SW 1271 (cell line): ENCODE results near the gene EZR.
"Not testable (repeated sequence)": the region's sequence is repeated elsewhere in the genome, so short reads cannot be mapped to it uniquely, and the experiment has no call there.

Source experiments
- DNase-seq, 2 experiments: peaks; one replicate each; lab custom pipeline; 2025; lab: John Stamatoyannopoulos, UW

Gene EZR

GRCh38 chr6:158797331-158798310, 21.5 kb downstream of the EZR start:
- no peak for DNase-seq

DNA sequence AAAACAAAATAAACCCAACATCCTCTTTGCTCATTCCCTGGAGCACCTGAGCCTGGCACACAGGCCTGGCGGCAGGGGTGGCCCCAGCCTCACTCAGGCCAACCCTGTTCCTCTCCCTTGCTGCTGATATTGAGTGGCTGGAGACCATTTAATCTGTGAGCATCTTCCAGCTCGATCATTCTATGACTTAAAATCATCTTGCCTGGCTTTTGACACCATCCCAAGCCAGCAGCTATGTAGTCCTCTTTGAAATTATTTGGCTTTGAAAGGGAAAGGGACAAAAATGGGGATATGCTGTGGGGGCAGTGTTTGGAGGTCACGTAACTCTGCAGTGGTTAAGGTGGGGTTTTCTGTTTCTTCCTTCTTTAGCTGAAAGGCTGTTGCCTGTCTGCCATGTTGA, 22.8 kb downstream of the EZR start:
- no peak for DNase-seq

GRCh38 chr6:158795516-158795915, 23.7 kb downstream of the EZR start:
- no peak for DNase-seq

GRCh38 chr6:158793432-158793831, 25.7 kb downstream of the EZR start:
- DNase-seq, result peak in 1 of 2 experiments; percentile 18

DNA sequence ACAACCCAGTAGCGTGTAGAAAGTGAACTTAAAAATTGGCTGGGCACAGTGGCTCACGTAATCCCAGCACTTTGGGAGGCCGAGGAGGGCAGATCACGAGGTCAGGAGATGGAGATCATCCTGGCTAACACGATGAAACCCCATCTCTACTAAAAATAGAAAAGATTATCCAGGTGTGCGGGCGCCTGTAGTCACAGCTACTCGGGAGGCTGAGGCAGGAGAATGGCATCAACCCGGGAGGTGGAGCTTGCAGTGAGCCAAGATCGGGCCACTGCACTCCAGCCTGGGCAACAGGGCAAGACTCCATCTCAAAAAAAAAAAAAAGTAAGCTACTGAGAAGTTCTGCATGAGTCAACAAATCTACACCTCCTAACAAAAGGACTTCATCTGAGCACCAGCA, 26.7 kb downstream of the EZR start:
- not testable (repeated sequence) for DNase-seq

DNA sequence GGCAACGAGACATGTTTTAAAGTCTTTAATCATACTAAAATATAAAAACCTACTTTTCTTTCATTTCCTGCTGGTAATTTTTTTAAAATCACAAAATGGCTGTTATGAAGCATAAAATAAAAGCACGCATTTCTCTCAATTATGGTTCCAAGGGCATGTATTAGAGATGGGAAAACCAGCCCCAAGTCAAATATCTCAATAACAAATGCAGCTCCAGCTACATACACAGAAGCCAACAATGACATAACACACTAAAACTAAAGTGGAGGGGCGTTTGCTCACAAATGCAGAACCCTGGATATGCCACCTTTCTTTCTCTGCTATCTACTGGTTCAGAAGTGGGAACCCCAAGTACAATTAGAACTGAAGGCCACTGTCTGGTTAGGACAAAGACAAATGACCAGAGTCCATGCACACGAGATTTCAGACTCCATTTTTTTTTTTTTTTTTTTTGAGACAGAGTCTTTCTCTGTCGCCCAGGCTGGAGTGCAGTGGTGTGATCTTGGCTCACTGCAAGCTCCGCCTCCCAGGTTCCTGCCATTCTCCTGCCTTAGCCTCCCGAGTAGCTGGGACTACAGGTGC, 27.8 kb downstream of the EZR start:
- DNase-seq, result no peak

GRCh38 chr6:158789115-158789917, 29.9 kb downstream of the EZR start:
- DNase-seq, result no peak

DNA sequence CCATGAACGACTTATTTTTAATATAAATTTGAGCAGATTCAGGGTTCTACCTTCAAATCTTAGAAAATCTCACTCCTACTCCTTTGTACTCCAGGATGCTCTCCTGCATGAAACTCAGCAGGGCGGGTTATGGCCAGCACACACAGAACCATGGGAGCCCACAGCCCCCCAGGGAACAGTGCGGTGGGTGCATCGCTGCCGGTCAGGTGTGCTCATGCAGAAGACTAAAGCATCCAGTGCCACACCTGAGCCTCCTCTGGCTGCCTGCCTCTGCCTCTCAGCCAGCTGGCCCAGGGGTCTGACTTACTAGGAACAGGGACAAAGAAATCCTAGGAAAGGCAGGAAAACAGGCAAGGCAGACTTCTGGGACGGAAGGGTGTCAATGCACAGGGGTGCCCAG, 31.8 kb downstream of the EZR start:
- no peak for DNase-seq

DNA sequence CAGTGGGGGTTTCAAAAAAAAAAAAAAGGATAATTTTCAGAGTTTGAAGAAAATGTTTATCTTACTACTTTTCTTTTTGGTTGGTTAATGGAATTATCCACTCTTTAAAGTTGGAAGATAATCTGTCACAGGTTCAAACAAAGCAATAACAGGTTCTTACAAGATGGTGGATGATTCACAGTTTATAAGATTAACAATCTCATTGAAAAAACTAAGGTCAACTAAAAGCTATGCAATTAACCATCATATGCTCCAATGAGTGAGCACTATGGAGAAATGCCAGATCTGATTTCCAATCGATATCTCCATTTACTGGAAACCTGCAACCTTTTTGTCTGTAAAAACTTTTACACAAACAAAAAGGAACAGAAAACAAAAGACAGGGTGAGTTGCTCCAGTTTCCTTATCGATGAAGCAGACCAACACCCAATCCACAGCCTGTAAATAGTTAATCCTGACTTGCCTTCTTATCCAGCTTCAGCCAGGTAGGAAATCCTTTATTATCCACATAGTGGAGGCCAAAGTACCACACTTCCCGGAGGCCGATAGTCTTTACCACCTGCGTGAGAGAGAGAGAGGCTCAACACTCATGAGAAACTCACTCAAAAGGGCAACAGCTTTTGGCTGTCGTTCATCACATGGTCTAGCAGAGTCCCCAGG, 32.4 kb downstream of the EZR start:
- DNase-seq, result no peak

DNA sequence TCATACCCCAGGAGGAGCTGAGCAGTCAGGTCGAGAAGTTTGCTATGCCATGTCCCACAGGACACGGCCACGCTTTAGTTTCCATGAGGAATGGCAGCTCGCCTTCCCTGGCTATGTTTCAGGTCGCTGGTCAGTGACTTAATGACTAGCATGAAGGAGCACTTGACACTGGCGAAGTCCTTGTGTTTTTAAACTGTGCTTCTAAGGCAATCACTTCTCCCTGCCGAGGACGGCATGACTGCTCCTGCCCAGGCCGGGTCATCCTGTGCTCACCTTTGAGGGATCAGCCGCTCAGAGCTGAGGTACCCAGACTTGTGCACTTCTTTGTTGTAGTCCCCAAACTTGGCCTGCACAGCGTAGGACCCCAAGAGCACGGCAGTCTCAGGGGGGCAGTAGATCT, 34.1 kb downstream of the EZR start:
- no peak for DNase-seq

- peak; percentile 21 to 66 for DNase-seq
Observed at GRCh38 chr6:158784505-158784904, 34.7 kb downstream of the EZR start.

GRCh38 chr6:158783851-158784250, 35.3 kb downstream of the EZR start:
- no peak for DNase-seq

DNA sequence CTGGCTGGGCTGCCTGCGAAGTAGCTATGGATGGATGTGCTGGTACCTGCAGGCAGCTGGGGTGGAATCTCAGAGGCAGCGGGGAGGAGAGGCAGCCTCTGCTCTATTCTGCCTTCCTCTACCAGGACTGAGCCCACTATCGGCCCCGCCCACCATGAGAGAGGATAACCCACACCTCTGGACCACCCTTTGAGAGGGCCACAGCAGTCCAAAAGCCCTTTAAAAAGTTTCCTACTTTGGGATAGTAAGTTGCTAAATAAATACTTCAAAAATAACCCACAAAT, 36.1 kb downstream of the EZR start:
- no peak for DNase-seq

DNA sequence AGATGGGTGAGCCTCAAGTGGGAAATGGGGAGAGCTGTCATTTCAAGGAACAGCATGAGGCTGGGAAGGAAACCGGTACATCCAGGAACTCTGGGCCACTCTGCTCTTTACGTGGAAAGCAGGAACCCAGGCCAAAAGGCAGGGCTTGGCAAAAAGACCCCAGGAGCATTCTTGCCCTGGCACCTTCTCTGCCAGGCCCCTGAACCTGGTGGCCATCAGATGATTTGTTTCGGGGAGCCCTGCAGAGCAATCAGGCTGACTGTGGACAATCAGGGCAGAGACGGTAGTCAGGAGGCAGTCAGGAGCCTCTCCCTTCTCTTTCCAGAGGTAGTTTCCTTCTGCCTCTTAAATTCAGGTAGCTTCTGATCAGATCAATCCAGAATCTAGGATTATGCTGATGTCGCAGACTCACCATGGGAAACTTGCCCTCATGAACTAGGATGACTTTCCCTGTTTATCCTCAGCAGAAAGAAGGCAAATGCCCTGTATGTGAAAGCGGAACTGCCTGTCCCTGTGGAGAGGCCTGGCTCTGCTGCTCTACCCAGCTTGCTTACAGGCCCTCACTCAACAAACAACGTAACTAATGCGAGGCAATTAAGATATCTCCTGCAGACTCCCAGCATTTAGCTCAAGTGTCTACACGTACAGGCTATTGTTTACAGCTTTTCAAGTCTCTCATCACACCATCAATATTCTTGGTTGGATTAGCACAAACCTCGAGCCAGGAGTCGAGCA, 36.6 kb downstream of the EZR start:
- DNase-seq, result no peak

DNA sequence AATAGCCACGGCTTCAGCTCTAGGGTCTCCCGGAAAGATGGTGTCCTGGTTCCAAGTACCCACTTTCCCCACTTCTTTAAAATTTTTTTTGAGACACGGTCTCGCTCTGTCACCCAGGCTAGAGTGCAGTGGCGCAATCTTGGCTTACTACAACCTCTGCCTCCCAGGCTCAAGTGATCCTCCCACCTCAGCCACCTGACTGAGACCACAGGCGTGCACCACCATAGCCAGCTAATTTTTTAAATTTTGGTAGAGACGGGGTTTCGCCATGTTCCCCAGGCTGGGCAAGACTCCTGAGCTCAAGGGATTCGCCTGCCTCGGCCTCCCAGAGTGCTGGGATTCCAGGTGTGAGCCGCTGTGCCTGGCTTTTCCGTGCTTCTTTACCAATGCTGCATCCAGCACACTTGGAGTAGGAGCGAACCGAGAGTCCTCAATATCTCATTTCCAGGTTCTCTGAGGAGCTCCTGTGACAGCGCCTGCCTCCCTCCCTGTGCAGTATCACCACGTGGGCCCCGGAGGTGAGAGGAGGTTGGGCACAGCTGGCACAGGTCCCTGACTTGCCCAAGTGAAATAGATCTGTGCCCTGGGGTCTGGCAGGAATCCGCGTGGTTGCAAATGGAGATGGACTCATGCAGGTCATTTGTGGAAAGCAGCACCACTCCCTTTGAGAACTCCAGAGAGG, 37.3 kb downstream of the EZR start:
- DNase-seq, result no peak

- DNase-seq, result no peak
Observed at GRCh38 chr6:158780988-158781691, 38.0 kb downstream of the EZR start.

DNA sequence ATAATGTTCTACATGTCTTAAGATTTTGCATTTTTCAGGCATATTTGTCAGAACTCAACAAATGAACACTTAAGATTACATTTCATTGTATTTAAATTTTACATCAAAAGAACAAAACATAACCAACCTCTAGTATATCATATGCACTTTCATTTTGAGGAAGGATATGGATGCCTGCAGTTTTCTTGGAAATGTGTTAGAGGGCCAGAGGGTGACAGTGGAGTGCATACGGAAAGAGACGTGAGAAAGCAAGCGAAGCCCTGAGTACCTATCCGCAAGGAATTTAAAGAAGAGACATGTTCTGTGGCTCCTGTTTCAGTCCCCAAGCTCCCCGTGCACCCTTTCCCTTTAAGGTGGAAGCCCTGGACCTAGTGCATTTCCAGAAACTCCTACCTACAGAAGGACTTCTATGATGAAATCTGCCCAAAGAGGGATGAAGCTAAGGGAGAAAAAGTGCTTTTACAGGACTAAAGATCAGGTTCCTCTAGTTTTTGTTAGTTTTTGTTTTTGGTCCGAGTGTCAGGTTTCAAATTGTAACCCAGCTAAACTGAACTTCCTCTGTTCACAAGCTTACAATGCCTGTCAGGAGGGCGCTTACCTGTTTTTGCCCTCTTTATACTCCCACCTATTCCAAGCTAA, 38.8 kb downstream of the EZR start:
- DNase-seq, result no peak

DNA sequence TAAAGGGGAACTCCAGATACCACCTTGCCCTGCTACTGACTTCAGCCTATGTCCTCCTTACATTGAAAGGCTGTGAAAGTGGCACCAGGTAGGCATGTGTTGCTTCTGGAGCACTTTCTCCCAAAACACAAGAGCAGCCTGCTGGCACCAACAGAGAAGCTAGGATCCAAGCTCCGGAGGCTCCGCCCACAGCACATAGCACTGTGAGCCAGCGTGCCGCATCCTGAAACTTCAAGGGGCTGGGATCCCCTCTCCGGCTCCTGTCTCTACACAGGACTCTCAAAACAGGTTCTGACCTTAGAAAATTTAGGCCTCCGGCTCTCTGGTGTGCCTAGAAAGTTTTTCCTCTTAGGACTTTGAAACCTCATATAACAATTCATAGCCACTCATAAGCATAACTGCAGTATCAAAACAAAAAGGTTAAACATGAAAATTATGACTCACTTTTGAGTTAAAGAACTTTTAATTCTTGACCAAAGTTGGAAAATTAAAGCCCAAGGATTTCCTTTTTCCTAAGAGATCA, 41.1 kb downstream of the EZR start:
- DNase-seq, result no peak

- DNase-seq, result no peak
Observed at GRCh38 chr6:158777510-158777909, 41.7 kb downstream of the EZR start.

DNA sequence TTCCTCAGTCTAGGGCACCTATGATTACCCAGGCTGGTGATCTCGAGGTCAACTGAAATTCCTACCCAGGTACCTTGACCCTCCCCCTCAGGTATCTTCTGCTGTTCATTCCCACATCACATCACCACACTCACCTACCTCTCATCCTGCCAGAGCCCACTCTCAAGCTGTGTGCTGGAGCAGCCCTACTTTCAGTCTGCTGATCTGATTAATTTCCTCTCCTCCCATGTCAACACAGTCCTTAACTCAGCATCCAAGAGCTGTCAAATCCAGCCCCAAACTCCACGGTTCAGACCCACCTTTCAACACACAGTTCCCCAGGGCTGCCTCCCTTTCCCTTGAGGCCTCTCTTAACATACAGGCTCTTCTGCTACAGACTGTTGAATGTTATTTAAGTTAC, 42.4 kb downstream of the EZR start:
- no peak for DNase-seq
